GM18907 (cell line): ENCODE data around the gene PLA2G6.

Source experiments
- ATAC-seq: cut with Tn5 transposase; IDR thresholded peaks from one replicate; pipeline ENCODE4 v1.9.1; 2021; ENCODE audit warnings: mild to moderate bottlenecking, moderate library complexity; ENCODE audit not compliant: unreplicated experiment

PLA2G6 gene

GRCh38 chr22:38112381-38112780 lies 69.2 kb downstream of the PLA2G6 start:
- ATAC-seq, result no peak

DNA sequence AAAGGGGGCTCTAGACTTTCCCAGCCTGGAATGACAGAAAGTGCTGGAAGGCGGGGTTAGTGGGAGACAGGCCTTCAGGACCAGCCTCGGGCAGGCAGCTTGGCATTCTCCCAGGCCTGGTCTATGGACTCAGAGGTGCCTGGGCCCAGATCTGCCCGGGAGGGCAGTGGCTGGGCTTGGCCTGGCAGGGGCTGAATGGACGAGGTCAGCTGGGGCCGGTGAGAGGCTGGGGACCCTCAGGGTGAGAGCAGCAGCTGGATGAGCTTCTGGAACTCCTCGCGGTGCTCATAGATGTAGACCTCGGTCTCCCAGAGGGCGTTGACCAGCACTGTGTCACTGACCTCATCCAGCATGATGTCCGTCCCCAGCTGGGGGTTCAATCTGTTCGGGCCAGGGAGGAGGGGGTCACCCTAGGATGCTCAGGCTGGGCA lies 69.7 kb downstream of the PLA2G6 start:
- no peak for ATAC-seq

DNA sequence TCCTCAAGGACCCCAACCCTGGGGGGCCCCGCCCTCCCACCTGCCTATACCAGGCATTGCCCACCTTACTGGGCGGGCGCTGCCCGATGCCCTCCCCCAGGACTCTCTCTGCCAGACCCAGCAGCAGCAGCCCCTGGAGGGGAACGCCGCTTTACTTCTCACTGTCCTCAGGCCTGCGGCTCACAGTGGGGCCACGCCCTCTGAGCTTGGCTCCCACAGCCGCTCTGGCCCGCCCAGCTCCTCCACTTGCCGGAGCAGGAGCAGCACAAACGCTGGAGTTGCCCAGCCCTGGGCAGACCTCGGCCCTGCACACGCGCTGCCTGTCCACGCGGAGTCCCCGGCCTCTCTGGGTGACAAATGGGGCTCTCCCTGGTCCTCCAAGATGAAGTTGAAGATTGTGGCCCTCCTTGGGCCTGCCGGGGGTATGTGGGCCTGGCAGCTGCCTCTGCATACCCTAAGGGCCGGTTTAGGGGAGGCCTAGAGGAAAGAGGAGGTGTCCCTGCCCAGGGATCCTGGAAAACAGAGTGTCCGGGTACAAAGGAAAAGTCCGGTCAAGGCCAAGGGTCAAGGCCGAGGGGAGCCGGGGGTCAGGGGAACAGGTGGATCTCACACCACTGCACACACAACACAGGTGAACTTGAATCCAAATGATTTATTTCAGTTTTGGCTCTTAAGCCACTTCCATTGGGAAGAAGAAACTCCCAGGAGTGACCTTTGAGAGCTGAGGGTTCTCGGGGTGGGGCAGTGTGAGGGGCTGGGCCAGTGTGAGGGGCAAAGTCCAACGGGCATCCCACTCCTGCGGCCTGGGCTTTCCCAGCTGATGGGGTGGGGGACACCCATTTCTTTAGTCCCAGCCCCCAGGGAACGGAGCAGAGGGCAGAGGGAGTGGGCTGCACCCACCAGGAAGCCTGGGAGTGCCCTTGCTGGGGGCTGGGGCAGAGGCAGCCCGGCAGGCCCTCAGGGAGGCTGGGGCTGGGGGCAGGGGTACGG lies 70.5 kb downstream of the PLA2G6 start:
- ATAC-seq, result no peak

DNA sequence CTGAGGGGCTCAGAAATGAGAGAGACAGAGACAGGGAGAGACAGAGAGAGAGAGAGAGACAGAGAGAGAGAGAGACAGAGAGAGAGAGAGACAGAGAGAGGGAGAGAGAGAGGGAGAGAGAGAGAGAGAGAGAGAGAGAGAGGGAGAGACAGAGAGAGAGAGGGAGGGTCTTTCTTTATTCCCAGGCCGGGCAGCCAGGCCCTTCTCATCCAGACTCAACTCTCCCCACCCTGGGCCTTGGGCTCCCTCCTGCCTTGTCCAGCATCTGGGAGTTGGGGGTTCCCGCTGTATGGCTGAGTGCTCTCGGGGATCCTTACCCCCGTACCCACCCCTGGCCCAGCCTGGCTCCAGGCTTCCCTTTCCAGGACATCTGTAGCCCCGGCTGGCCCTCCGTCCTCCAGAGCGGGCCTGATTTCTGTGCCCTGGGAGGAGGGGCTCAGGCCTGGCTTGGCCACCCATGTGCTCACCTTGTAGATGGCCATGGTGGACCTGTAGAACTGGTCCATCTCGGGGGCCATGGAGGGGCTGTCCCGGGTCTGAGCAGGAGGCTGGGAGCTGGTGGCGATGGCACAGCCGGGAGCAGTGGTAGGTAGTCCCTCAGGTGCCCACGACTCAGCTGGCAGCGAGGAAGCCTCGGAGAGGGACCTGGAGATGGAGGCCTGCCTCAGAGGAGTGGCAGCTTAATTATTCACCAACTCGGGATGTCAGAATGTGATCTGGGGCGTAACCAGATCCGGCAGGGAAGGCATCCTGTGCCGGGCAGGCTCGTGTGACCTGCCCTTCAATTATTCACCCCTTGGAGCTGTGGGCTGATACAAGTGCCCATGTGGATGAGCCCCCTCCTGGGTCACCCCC lies 71.4 kb downstream of the PLA2G6 start, which contains the start of gene BAIAP2L2:
BAIAP2L2 (minus strand) TSS at position 677 of the 855 bp plus-strand sequence; CDS start at position 518, 159 bp downstream.
- ATAC-seq, result no peak

- ATAC-seq, result no peak
Measured at GRCh38 chr22:38109371-38110001, 72.1 kb downstream of the PLA2G6 start.

- ATAC-seq, result no peak
Measured at GRCh38 chr22:38108561-38109319, 72.9 kb downstream of the PLA2G6 start.

DNA sequence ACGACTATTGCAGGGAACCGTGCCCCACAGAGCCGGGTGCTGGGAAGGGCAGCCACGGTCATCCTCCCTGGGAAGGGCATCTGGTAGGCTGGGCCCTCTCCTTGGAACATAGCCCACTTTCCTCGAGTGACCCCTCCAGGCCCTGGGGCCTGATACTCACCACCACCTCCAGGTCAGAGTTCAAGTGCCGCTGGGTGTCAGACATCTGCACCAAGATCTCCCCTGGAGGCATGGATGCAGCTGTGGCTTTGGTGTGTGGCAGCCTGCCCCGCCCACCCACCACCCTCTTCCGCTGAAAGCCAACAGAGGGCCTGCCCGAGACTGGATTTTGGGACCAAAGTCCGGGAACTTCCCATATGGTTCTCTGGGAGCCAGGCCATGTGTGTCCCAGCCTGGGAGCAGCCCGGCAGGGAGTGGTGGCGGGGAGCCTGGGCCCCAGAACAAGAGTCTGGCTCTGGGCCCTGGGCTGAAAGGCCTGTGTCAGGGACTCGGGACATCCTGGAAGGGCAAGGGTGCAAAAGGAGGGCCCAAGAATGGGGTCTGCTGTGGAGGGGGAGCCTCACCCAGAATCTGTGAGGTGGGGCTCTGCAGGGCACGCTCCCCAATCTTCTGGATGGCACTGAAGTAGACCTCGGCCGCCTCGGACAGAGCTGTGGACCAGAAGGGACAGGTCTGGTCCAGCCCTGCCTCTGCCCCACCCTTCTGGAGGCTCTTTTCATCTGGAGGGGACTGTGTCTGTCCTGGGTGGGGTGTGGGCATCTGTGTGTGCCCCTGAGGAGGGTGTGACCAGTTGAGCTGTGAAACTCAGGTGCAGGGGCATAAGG lies 73.7 kb downstream of the PLA2G6 start:
- no peak for ATAC-seq

GRCh38 chr22:38106814-38107578 lies 74.6 kb downstream of the PLA2G6 start:
- ATAC-seq, result no peak

- no peak for ATAC-seq
Measured at GRCh38 chr22:38104084-38104483, 77.5 kb downstream of the PLA2G6 start.

GRCh38 chr22:38103641-38104040 lies 78.0 kb downstream of the PLA2G6 start:
- no peak for ATAC-seq

GRCh38 chr22:38098410-38099249 lies 83.0 kb downstream of the PLA2G6 start:
- no peak for ATAC-seq

DNA sequence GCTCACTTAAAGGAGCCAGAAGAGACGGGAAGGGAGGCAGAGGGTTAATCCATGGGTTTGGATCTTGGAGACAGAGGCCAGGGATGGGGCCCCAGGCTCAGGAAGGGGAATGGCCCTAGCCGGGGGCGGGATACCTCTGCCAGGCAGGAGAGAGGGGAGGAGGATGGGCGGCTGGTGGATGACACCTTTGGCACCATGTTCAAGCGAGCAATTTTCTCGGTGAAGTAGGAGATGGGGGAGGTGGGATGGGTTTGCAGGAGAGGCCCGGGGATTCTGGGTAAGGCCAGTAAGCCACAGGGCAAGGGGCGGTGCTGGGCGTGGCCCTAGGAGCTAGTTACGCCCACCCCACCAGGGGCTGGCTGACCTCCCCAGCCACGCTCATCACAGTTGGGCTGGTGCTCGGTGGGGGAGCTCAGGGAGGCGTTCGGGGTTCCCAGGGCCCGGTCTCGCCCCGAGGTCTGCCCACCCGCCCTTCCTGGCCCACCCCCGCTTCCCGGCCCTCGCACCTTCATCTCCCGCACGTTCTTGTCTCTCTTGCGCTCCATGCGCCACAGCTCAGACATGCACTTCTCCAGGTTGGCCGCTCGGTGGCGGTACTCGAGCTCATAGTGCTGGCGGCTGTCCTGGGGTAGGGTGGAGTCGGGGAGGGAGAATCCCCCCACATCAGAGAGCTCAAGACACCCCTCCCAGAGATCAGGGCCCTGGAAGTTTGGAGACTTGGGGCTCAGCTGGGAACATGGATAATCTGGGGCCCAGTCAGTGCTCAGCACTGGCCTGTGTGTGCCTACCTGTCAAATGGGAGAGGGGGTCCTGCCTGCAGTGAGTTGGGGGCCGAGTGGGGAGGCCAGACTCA lies 83.8 kb downstream of the PLA2G6 start:
- no peak for ATAC-seq

DNA sequence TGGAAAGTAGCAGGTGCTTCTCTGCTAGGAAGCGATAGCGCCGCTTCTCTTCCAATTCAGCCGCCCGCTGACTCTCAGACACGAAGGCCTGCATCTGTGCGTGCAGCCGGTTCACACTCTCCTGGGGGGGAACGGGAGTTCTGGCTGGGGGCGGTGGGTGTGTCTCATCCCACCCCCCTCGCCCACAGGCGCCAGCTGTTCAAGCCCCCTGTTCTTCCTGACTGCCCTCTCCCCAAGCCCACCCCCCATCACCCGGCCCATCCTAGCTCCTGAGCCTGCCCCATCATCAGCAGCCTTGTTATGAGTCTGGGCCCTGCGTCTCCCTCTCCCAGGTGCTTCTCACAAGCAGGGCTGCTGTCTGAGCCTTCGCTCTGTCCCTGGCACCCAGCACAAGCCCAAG lies 84.6 kb downstream of the PLA2G6 start:
- no peak for ATAC-seq

- no peak for ATAC-seq
Measured at GRCh38 chr22:38089474-38089851, 92.2 kb downstream of the PLA2G6 start.

GRCh38 chr22:38088629-38089473 lies 92.8 kb downstream of the PLA2G6 start:
- ATAC-seq, result no peak

DNA sequence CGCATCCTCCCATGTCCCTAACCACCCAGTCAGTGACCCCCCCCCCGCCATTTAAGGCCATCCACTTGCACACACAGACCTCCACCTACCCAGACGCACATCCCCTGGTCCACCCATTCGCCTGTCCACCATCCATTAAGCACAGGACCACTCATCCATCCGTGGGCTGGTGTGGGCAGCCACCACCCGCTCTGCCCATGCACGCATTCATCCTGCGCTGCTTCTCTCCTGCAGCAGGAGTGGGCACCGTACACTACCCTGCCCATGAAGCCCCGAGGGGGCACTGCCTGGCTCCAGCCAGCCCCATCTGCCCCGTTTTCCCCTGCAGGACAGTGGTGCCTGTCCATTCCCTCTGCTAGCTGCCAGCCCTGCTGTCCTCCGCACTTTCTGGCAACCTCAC lies 93.8 kb downstream of the PLA2G6 start:
- no peak for ATAC-seq
